ENCODE results near the gene ATF6.

Gene ATF6

DNA sequence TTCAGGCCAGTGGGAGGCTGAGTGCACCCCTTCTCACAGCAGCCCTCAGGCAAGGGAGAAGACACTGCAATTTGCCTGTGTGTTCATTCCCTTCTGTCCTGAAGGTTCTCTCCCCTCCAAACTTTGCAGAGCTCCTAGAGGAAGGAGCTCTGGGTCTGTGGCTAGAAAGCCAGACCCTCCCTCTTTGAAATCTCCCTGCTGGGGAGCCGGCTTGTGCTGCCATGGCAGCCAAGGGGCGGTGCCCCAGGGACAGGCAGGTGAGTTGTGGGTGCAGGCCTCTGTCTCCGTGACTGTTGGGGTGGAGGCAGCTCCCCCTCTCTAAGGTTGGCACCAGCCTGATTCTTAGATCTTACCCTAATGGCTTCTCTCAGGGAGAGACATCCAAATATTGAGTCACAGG, 204.5 kb downstream of the ATF6 start:
- Histone ChIP-seq H2AFZ (ENCODE audit: low read depth, low read length) (no peak overlapping the region), H3K36me3 (ENCODE audit: insufficient read depth, low read length) (no peaks in the 10 kb centered on the region), H3K4me3 (ENCODE audit: low read length) (no peak overlapping the region), H3K9me3 (ENCODE audit: low read length) (peaks cover 3% of the 10 kb centered on the region), H3K4me1 (ENCODE audit: insufficient read depth, low read length) (peaks cover 5% of the 10 kb centered on the region), H3K27me3 (ENCODE audit: insufficient read depth, low read length) (no peaks in the 10 kb centered on the region)

DNA sequence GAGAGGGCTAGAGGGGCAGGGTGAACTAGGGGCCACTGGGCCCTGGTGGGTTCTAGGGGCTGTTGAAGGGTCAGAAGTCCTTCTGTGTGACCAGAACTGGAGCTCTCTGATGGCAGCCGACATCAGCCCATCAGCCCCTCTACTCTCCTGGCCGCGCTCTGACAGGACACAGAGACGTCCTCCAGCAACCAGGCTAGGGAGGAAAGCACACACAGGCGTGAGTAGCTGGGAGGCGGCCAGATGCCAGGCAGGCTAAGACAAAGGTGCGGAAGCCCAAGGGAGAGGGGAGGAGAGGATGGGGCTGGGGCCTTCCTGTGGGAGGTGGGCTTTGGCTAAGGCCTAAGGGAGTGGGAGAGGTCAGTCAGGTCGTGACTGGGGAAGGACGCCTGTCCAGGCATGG, 206.7 kb downstream of the ATF6 start:
- Histone ChIP-seq H3K9me3 (ENCODE audit: low read length) (no peaks in the 10 kb centered on the region), H2AFZ (ENCODE audit: low read depth, low read length) (no peak overlapping the region), H3K4me3 (ENCODE audit: low read length) (no peak overlapping the region), H3K4me1 (ENCODE audit: insufficient read depth, low read length) (peaks cover 5% of the 10 kb centered on the region), H3K36me3 (ENCODE audit: insufficient read depth, low read length) (no peaks in the 10 kb centered on the region), H3K27me3 (ENCODE audit: insufficient read depth, low read length) (no peaks in the 10 kb centered on the region)

DNA sequence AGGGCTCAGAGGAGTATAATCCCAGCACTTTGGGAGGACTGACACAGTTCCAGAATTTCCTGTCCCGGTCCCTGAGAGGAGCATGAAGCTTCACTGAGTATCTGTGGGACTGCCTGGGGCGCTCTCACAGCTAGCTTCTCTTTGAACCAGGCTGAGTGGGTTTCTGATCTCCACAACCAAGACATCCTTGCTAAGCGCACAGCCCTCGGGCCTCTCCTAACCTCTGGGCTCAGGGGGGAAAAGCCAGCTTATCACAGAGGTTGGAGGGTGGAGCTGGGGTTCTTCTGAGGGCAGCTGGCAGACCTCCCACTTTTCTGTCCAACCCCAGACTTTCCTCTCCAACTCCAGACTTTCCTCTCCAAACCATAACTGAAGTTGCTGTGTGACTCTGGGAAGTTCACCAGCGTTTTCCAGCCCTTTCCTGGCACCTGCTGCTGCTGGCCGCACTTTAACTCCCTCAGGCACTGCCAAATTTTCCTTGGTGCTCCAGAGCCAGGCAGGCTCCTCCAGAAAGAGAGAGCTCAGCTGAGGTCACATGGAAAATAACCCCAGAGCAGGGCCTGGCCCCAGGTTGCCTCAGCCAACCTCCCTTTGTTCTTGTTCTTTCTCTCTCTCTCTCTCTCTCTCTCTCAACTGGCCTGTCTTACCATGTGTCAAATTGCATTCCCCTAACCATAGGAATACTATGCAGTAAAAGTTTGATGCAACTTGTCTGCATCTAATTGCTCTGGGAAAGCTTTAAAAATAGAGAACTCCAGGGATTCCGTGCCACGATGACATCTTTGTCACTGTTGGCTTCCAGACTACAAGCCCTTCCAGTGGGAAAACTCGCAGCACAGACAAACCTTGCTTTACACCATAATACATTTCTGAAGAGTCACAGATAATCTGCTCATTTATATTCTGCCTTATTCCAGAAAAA, 208.1 kb downstream of the ATF6 start:
- Histone ChIP-seq H3K27me3 (ENCODE audit: insufficient read depth, low read length) (no peaks in the 10 kb centered on the region), H3K36me3 (ENCODE audit: insufficient read depth, low read length) (no peaks in the 10 kb centered on the region), H3K4me1 (ENCODE audit: insufficient read depth, low read length) (peaks cover 5% of the 10 kb centered on the region), H2AFZ (ENCODE audit: low read depth, low read length) (no peak overlapping the region), H3K4me3 (ENCODE audit: low read length) (no peak overlapping the region), H3K9me3 (ENCODE audit: low read length) (peaks cover 5% of the 10 kb centered on the region)

DNA sequence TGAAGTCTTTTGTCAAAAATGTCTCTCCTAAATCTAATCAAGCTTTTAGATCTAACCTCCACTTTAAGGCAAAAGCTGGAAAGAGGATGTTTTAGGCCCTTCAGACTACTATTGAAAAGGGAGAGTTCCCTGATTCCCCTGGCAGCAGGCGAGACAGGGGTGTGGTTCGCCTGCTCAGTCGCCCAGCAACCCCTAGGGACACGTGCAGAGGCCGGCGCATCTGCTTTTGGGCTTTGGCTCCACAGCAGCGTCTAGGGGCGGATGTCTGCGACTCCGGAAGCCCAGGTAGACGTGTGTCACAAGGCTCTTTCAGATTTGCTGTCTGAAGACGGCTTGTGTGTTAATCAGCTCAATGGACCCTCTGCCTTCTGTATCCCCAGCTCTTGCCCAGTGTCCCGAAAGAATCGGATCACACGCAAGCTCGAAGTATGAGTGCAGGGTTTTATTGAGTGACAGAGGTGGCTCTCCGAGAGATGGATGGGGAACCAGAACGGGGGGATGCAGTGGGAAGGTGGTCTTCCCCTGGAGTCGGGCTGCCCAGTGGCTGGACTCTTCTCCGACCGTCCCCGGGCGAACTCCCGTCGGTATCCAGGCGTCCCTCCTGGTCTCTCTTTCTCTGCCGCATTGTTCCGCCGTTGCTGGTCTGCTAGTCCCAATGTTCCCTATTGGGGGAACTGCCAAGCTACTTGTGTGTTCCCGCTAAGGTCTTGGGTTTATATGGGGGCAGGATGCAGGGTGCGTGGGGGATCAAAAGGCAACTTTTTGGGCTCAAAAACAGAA, 212.1 kb downstream of the ATF6 start:
- Histone ChIP-seq H3K36me3 (ENCODE audit: insufficient read depth, low read length) (no peaks in the 10 kb centered on the region), H3K27me3 (ENCODE audit: insufficient read depth, low read length) (no peaks in the 10 kb centered on the region), H3K4me3 (ENCODE audit: low read length) (no peak overlapping the region), H3K4me1 (ENCODE audit: insufficient read depth, low read length) (peaks cover 5% of the 10 kb centered on the region), H2AFZ (ENCODE audit: low read depth, low read length) (no peak overlapping the region), H3K9me3 (ENCODE audit: low read length) (peaks cover 5% of the 10 kb centered on the region)

DNA sequence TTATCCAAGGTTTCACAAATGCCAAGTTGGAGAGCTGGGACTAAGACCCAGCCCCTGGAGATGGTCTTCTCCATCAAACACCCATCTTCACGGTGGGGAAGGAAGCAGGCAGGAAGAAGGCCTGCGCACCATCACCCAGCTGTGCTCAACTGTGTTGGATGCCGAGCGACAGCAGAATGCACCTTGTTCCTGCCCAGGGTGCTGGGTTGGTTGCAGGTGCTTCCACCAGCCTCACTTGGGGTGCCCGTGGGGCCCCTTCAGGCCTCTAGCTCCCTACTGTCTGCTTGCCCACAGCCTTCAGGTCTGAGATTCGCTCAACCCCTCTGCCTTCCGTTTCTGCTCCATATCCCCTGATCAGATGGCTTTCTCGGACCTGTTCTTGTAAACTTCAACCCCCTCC, 215.0 kb downstream of the ATF6 start:
- Histone ChIP-seq H3K4me1 (ENCODE audit: insufficient read depth, low read length) (no peaks in the 10 kb centered on the region), H3K9me3 (ENCODE audit: low read length) (peaks cover 10% of the 10 kb centered on the region), H3K36me3 (ENCODE audit: insufficient read depth, low read length) (no peaks in the 10 kb centered on the region), H3K4me3 (ENCODE audit: low read length) (no peak overlapping the region), H3K27me3 (ENCODE audit: insufficient read depth, low read length) (no peaks in the 10 kb centered on the region), H2AFZ (ENCODE audit: low read depth, low read length) (no peak overlapping the region)

DNA sequence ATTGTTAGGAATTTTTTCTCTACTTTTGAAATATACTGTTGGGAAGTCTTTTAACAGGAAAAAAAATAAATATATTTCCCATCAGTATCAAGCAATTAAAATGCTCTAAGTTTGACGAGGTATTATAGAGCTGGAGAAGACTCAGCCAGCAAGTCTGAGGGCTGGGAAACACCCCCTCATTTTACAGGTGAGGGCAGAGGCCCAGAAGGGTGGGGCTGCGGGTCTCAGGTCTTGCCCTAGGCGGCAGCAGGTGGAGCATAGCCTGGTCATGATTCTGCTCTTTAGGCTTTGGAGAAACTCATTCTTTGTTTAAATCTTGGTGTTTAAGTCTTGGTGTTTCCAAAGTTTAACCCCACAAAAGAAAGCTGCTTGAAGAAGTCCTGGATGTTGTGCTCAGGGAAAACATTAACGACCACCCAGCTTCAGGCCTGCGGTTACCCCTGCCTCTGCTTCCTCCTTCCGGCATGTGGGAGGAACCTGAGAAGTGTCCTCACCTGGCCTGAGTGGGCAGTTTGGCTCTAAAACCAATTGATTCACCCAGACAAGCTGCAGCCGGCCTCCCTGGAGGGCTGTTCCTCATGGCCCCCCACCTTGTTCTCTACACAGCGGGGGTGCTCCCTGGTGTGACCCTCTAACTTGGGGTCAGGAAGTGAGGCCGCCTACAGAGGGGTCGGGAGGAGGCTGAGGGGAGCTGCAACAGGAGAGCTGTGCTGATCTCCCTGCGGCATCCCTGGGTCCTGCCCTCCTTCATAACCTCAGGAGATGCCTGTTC, 215.8 kb downstream of the ATF6 start:
- Histone ChIP-seq H2AFZ (ENCODE audit: low read depth, low read length) (no peak overlapping the region), H3K36me3 (ENCODE audit: insufficient read depth, low read length) (no peaks in the 10 kb centered on the region), H3K9me3 (ENCODE audit: low read length) (peaks cover 10% of the 10 kb centered on the region), H3K27me3 (ENCODE audit: insufficient read depth, low read length) (no peaks in the 10 kb centered on the region), H3K4me3 (ENCODE audit: low read length) (no peak overlapping the region), H3K4me1 (ENCODE audit: insufficient read depth, low read length) (no peaks in the 10 kb centered on the region)

DNA sequence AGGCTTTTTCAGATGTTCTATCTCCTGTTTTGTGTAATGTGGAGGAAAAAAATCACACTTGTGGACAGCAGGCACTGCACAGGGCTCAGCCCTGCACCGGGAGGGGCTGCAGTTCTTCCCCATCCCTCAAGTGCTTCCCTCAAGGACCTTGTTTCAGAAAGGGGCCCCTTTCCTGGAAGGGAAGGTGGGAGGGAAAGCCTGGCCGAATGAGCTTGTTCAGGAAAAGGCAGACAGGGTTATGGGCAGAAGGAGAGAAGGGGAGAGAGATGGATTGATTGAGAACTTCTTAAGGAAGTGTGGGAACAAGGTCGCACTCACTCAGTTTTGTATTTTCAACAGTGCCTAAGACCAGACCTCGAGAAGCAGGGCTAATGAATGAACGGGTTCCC, 216.4 kb downstream of the ATF6 start:
- peaks cover 11% of the 10 kb centered on the region for H3K9me3 ChIP-seq (ENCODE audit: low read length)
- H3K36me3 ChIP-seq (ENCODE audit: insufficient read depth, low read length): no peaks in the 10 kb centered on the region
- no peak overlapping the region for H3K4me3 ChIP-seq (ENCODE audit: low read length)
- H3K4me1 ChIP-seq (ENCODE audit: insufficient read depth, low read length): no peaks in the 10 kb centered on the region
- no peaks in the 10 kb centered on the region for H3K27me3 ChIP-seq (ENCODE audit: insufficient read depth, low read length)
- no peak overlapping the region for H2AFZ ChIP-seq (ENCODE audit: low read depth, low read length)

DNA sequence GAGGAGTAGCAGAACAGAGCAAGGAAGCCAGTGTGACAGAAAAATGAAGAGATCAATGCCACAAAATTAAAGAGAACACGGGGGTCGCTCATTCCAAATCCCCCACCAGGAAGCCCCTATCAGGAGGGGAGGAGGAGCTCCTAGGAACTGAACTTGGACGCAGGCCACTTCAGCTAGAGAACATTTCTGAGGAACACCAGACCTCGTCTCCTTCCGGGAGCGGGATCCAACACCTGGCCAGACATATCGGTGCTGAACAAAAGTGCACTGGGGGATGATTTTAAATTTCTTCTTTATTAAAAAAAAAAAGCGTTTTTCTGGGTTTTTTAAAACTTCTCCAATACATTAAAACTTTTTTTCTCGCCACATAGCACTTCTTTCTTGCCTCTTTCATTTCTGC, 216.8 kb downstream of the ATF6 start:
- H3K4me1 ChIP-seq (ENCODE audit: insufficient read depth, low read length): no peaks in the 10 kb centered on the region
- no peaks in the 10 kb centered on the region for H3K27me3 ChIP-seq (ENCODE audit: insufficient read depth, low read length)
- H3K4me3 ChIP-seq (ENCODE audit: low read length): no peak overlapping the region
- no peaks in the 10 kb centered on the region for H3K36me3 ChIP-seq (ENCODE audit: insufficient read depth, low read length)
- H3K9me3 ChIP-seq (ENCODE audit: low read length): peaks cover 11% of the 10 kb centered on the region
- no peak overlapping the region for H2AFZ ChIP-seq (ENCODE audit: low read depth, low read length)

DNA sequence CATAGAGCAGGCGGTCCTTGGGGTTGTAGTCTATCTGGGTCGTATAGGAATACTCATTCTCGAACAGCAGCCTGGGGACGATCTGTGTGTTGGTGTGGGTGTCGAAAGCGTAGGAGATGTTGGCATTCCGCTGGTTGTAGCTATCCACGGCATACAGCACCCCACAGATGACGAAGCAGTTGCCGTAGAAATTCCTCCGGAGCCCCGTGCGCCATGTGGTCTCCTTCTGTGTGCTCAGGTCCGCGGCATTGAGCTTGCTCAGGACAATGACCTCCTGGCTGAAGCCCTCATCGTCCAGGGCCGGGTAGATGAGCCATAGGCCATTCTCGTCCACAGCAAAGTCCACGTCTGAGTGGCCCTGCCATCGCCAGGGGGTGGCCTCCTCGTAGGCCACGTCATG, 217.6 kb downstream of the ATF6 start:
- Histone ChIP-seq H3K4me1 (ENCODE audit: insufficient read depth, low read length) (no peaks in the 10 kb centered on the region), H3K36me3 (ENCODE audit: insufficient read depth, low read length) (no peaks in the 10 kb centered on the region), H2AFZ (ENCODE audit: low read depth, low read length) (no peak overlapping the region), H3K4me3 (ENCODE audit: low read length) (no peak overlapping the region), H3K27me3 (ENCODE audit: insufficient read depth, low read length) (no peaks in the 10 kb centered on the region), H3K9me3 (ENCODE audit: low read length) (peaks cover 6% of the 10 kb centered on the region)

DNA sequence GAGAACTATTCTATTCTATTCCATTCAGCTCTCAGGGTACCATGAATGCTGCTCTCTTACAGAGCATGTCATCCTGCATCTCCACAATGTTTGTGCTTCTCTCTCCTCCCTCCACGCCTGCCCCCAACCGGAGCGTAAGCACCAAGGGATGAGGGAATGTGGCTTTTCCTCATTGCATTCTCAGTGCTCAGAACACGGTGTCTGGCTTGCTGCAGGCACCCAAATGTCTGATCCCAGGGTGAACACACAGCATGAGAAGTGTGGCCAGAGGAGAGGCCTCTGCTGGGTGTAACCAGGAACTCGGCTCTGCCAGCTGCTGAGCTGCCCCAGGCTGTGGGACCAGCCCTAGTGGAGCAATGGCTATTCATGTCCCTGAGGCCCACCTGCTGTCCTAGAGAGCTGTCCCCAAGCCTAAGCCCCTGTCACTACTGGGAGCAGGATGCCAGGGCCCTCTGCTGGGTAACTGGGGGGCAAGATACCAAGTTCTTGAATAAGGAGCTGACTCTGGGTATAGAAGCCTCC, 219.2 kb downstream of the ATF6 start:
- Histone ChIP-seq H3K4me3 (ENCODE audit: low read length) (no peak overlapping the region), H3K9me3 (ENCODE audit: low read length) (peaks cover 6% of the 10 kb centered on the region)

DNA sequence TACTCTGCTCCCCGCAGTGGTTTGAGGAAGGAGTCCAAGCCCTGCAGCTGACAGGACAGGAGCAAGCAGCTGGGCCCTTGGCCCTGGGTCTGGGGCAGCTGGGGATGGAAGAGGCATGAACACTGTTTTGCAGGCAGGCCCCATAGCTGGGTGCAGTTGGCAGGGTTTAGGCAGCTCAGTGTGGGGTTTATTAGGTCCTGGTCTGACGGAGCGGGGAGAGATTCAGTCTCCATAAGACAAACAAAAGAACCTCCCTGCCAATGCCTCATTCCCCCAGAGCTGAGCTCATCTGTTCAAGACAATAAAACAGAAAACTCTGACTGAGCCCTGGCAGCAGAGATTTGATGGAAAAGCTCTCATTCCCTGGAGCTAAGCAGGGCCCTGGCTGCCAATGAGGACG, 220.2 kb downstream of the ATF6 start:
- Histone ChIP-seq H3K9me3 (ENCODE audit: low read length) (peaks cover 6% of the 10 kb centered on the region), H3K36me3 (ENCODE audit: insufficient read depth, low read length) (no peaks in the 10 kb centered on the region), H3K4me1 (ENCODE audit: insufficient read depth, low read length) (no peaks in the 10 kb centered on the region), H2AFZ (ENCODE audit: low read depth, low read length) (no peak overlapping the region), H3K4me3 (ENCODE audit: low read length) (no peak overlapping the region), H3K27me3 (ENCODE audit: insufficient read depth, low read length) (no peaks in the 10 kb centered on the region)

More for the DNA sequence above, 219.2 kb downstream of the ATF6 start:
- Histone ChIP-seq H3K27me3 (ENCODE audit: insufficient read depth, low read length) (no peaks in the 10 kb centered on the region), H3K36me3 (ENCODE audit: insufficient read depth, low read length) (no peaks in the 10 kb centered on the region), H2AFZ (ENCODE audit: low read depth, low read length) (no peak overlapping the region), H3K4me1 (ENCODE audit: insufficient read depth, low read length) (no peaks in the 10 kb centered on the region)

DNA sequence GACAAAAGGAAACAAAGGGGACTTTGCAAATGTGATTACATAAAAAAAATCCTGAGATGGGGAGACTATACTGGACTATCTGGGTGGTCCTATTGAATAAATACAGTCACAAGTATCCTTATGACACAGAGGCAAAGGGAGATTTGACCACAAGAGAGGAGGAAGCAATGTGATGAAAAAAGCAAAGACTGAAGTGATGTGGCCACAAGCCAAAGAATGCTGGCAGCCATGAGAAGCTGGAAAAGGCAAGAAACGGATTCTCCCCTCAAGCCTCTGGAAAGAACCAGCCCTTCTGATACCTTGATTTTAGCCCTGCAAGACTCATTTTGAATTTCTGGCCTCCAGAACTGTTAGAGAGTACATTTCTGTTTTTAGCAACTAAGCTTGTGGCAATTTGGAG, 221.2 kb downstream of the ATF6 start:
- H3K27me3 ChIP-seq (ENCODE audit: insufficient read depth, low read length): no peaks in the 10 kb centered on the region
- no peak overlapping the region for H3K4me3 ChIP-seq (ENCODE audit: low read length)
- no peaks in the 10 kb centered on the region for H3K4me1 ChIP-seq (ENCODE audit: insufficient read depth, low read length)
- peaks cover 10% of the 10 kb centered on the region for H3K9me3 ChIP-seq (ENCODE audit: low read length)
- H3K36me3 ChIP-seq (ENCODE audit: insufficient read depth, low read length): no peaks in the 10 kb centered on the region
- H2AFZ ChIP-seq (ENCODE audit: low read depth, low read length): no peak overlapping the region

DNA sequence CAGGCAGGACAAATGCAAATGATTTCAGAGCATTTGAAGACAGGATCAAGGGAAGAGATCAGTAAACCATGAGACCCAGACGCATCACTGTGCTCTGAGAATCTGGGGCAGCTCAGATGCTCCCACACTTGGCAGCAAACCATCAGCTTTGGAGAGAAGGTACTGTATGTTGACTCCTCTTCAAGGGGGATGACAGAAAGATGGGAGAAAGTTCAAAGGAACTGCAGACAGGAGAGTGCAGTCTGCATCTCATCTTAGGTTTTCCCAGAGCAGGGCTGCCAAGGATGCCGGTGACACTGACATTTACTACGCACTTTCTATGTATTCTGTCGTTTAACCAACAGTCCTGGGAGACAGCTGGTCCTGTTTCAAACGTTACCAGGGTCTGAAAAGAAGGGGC, 221.8 kb downstream of the ATF6 start:
- Histone ChIP-seq H3K36me3 (ENCODE audit: insufficient read depth, low read length) (no peaks in the 10 kb centered on the region), H3K4me3 (ENCODE audit: low read length) (no peak overlapping the region), H3K9me3 (ENCODE audit: low read length) (peaks cover 11% of the 10 kb centered on the region), H3K27me3 (ENCODE audit: insufficient read depth, low read length) (no peaks in the 10 kb centered on the region), H2AFZ (ENCODE audit: low read depth, low read length) (no peak overlapping the region), H3K4me1 (ENCODE audit: insufficient read depth, low read length) (no peaks in the 10 kb centered on the region)
